ENCODE results near the gene TRPM5. TPM values are rescaled to one million over a fixed set of nuclear protein-coding genes. Genes with fewer than 3 reads are reported as not detected.
A peak's percentile ranks its signal among the peaks of the same experiment; 100 is the strongest.

TRPM5 gene
- polyA plus RNA-seq, 1 donor (not counting 4 experiments of a cell fraction or from before 2014, with no cell fraction given) = not detected

- dilution Hi-C loops (cut with MboI; ENCODE audit: extremely low pct_ligation_motif_present, low sequenced_read_pairs) = no loop called here
Observed at GRCh38 chr11:2445746-2446551, 1.6 kb upstream of the TRPM5 start.

GRCh38 chr11:2444821-2445745 lies 769 bp upstream of the TRPM5 start, which contains the start of gene KCNQ1:
Gene KCNQ1, plus strand, starts transcription at chr11:2445008. Its CDS starts 91 bp downstream, at chr11:2445099.
- Histone ChIP-seq H4K20me1 (ENCODE audit: control insufficient read depth, extremely low read depth, insufficient read depth, low read length) (no peaks in the 10 kb centered on the region), H2AFZ (ENCODE audit: control insufficient read depth, low read length) (no peak within 1 kb of the TSS), H3K9ac (ENCODE audit: control insufficient read depth, extremely low read depth, insufficient read depth, low read length) (no peak within 1 kb of the TSS), H3K9me1 (ENCODE audit: control insufficient read depth, extremely low read depth, insufficient read depth, low read length) (no peaks in the 10 kb centered on the region), H3K79me2 (ENCODE audit: control insufficient read depth, insufficient read depth, low read length) (no peaks in the 10 kb centered on the region), H3K27ac (ENCODE audit: control insufficient read depth, insufficient read depth, low read length) (no peak within 1 kb of the TSS), H3K4me2 (ENCODE audit: control insufficient read depth, extremely low read depth, insufficient read depth, low read depth, low read length) (no peak within 1 kb of the TSS), H3K27me3 (ENCODE audit: control insufficient read depth, extremely low read depth, insufficient read depth, low read length) (peaks cover 36% of the 10 kb centered on the region), H3K4me3 (ENCODE audit: control insufficient read depth in 2 of 3, extremely low read depth in 1 of 3, insufficient read depth in 2 of 3, low read depth in 1 of 3, low read length in 3 of 3) (no peak within 1 kb of the TSS), H3K4me1 (ENCODE audit: control insufficient read depth, extremely low read depth, insufficient read depth, low read length) (no peaks in the 10 kb centered on the region), H3K36me3 (ENCODE audit: control insufficient read depth in 2 of 2, extremely low read depth in 1 of 2, insufficient read depth in 2 of 2, low read length in 2 of 2) (no peaks in the 10 kb centered on the region), H3K9me3 (ENCODE audit: control insufficient read depth, low read depth, low read length) (no peaks in the 10 kb centered on the region)
- DNase-seq (ENCODE audit: low read depth, low spot score) (no peak), FAIRE-seq (no peak)
- dilution Hi-C loops (cut with MboI; ENCODE audit: extremely low pct_ligation_motif_present, low sequenced_read_pairs) = no loop called here
- TF ChIP-seq CTCF (optimal IDR thresholded peaks at IDR 0.05 in 1 of 3, IDR thresholded peaks at IDR 0.05 in 1 of 3, conservative IDR thresholded peaks at IDR 0.05 in 1 of 3; ENCODE audit: extremely low read depth in 1 of 3, insufficient read depth in 2 of 3, low read length in 3 of 3) = no peak
- TF ChIP-seq EZH2 (IDR thresholded peaks at IDR 0.05; ENCODE audit: low read length) = peak; percentile 75

More at GRCh38 chr11:2445746-2446551, 1.6 kb upstream of the TRPM5 start:
- no peak for DNase-seq (ENCODE audit: low read depth, low spot score)
- H3K27ac ChIP-seq (ENCODE audit: control insufficient read depth, insufficient read depth, low read length) = no peak overlapping the region
- H3K9me1 ChIP-seq (ENCODE audit: control insufficient read depth, extremely low read depth, insufficient read depth, low read length) = no peaks in the 10 kb centered on the region
- H3K9me3 ChIP-seq (ENCODE audit: control insufficient read depth, low read depth, low read length) = no peaks in the 10 kb centered on the region
- no peak overlapping the region for H3K4me2 ChIP-seq (ENCODE audit: control insufficient read depth, extremely low read depth, insufficient read depth, low read depth, low read length)
- no peak overlapping the region for H2AFZ ChIP-seq (ENCODE audit: control insufficient read depth, low read length)
- peaks cover 42% of the 10 kb centered on the region for H3K27me3 ChIP-seq (ENCODE audit: control insufficient read depth, extremely low read depth, insufficient read depth, low read length)
- no peaks in the 10 kb centered on the region for H3K79me2 ChIP-seq (ENCODE audit: control insufficient read depth, insufficient read depth, low read length)
- H3K9ac ChIP-seq (ENCODE audit: control insufficient read depth, extremely low read depth, insufficient read depth, low read length) = no peak overlapping the region
- H3K36me3 ChIP-seq (ENCODE audit: control insufficient read depth in 2 of 2, extremely low read depth in 1 of 2, insufficient read depth in 2 of 2, low read length in 2 of 2) = no peaks in the 10 kb centered on the region
- peak; percentile 61 for TF ChIP-seq EZH2 (IDR thresholded peaks at IDR 0.05; ENCODE audit: low read length)
- TF ChIP-seq CTCF (optimal IDR thresholded peaks at IDR 0.05 in 1 of 3, IDR thresholded peaks at IDR 0.05 in 1 of 3, conservative IDR thresholded peaks at IDR 0.05 in 1 of 3; ENCODE audit: extremely low read depth in 1 of 3, insufficient read depth in 2 of 3, low read length in 3 of 3) = no peak
- H3K4me1 ChIP-seq (ENCODE audit: control insufficient read depth, extremely low read depth, insufficient read depth, low read length) = no peaks in the 10 kb centered on the region
- no peak for FAIRE-seq
- no peaks in the 10 kb centered on the region for H4K20me1 ChIP-seq (ENCODE audit: control insufficient read depth, extremely low read depth, insufficient read depth, low read length)
- H3K4me3 ChIP-seq (ENCODE audit: control insufficient read depth in 2 of 3, extremely low read depth in 1 of 3, insufficient read depth in 2 of 3, low read depth in 1 of 3, low read length in 3 of 3) = no peak overlapping the region
